H9 (cell line): ENCODE results near the gene MBP. TPM values are rescaled to one million over a fixed set of nuclear protein-coding genes. Genes with fewer than 3 reads are reported as not detected.
A peak's percentile ranks its signal among the peaks of the same experiment; 100 is the strongest.

ENCODE experiments used
- DNase-seq: peaks from one replicate; pipeline ENCODE4 v3.0.0-alpha.2; 2017
- H2AFZ ChIP-seq: one replicate; pipeline ENCODE4 v1.6.1; 2013; ENCODE audit warnings: mild to moderate bottlenecking, low read length, control low read depth, moderate library complexity
- H2AK5ac ChIP-seq: 2 replicates; pipeline ENCODE4 v1.6.1; 2013; ENCODE audit warnings: low read length, control low read depth, mixed read lengths; ENCODE audit not compliant: insufficient read length
- H2BK120ac ChIP-seq: one replicate; pipeline ENCODE4 v1.6.1; 2013; ENCODE audit warnings: low read depth, mild to moderate bottlenecking, low read length, control low read depth, inconsistent platforms; ENCODE audit not compliant: poor library complexity, severe bottlenecking
- H2BK12ac ChIP-seq: 2 replicates; pipeline ENCODE4 v1.6.1; 2013; ENCODE audit warnings: low read length, control low read depth, mixed read lengths, low read depth; ENCODE audit not compliant: insufficient read length
- H2BK15ac ChIP-seq: 2 replicates; pipeline ENCODE4 v1.6.1; 2013; ENCODE audit warnings: low read depth, low read length, control low read depth
- H2BK20ac ChIP-seq: one replicate; pipeline ENCODE4 v1.6.1; 2013; ENCODE audit warnings: low read depth, mild to moderate bottlenecking, low read length, control low read depth, inconsistent platforms; ENCODE audit not compliant: poor library complexity, severe bottlenecking
- H2BK5ac ChIP-seq: 2 replicates; pipeline ENCODE4 v1.6.1; 2013; ENCODE audit warnings: low read length, control low read depth, mixed read lengths; ENCODE audit not compliant: insufficient read length
- H3K14ac ChIP-seq: 2 replicates; pipeline ENCODE4 v1.6.1; 2013; ENCODE audit warnings: low read length, control low read depth; ENCODE audit not compliant: insufficient read depth
- H3K18ac ChIP-seq: 2 replicates; pipeline ENCODE4 v1.6.1; 2013; ENCODE audit warnings: low read depth, mild to moderate bottlenecking, mixed read lengths, low read length, control low read depth; ENCODE audit not compliant: insufficient read length
- H3K23ac ChIP-seq: 2 replicates; pipeline ENCODE4 v1.6.1; 2013; ENCODE audit warnings: low read length, control low read depth, mixed read lengths, low read depth; ENCODE audit not compliant: insufficient read length
- H3K23me2 ChIP-seq: 2 replicates; pipeline ENCODE4 v1.6.1; 2013; ENCODE audit warnings: low read depth, mild to moderate bottlenecking, mixed read lengths, low read length, control low read depth; ENCODE audit not compliant: insufficient read length, poor library complexity, severe bottlenecking
- H3K27ac ChIP-seq: 2 replicates; pipeline ENCODE4 v1.5.1; 2013; ENCODE audit warnings: low read length, control low read depth, mixed read lengths, low read depth; ENCODE audit not compliant: insufficient read length
- H3K27me3 ChIP-seq: 2 replicates; pipeline ENCODE4 v1.6.1; 2013; ENCODE audit warnings: low read length, control low read depth, inconsistent platforms; ENCODE audit not compliant: insufficient read depth
- H3K4ac ChIP-seq: 2 replicates; pipeline ENCODE4 v1.6.1; 2013; ENCODE audit warnings: low read depth, mild to moderate bottlenecking, control low read depth, inconsistent platforms, low read length, moderate library complexity
- H3K4me1 ChIP-seq: 2 replicates; pipeline ENCODE4 v1.6.1; 2013; ENCODE audit warnings: low read length, control low read depth, inconsistent platforms; ENCODE audit not compliant: insufficient read depth
- H3K4me2 ChIP-seq: 2 replicates; pipeline ENCODE4 v1.6.1; 2013; ENCODE audit warnings: low read length, control low read depth, mixed read lengths; ENCODE audit not compliant: insufficient read length, insufficient read depth
- H3K56ac ChIP-seq: 2 replicates; pipeline ENCODE4 v1.6.1; 2013; ENCODE audit warnings: low read depth, mild to moderate bottlenecking, mixed read lengths, low read length, control low read depth; ENCODE audit not compliant: insufficient read length
- H3K79me1 ChIP-seq: 2 replicates; pipeline ENCODE4 v1.6.1; 2013; ENCODE audit warnings: low read depth, mild to moderate bottlenecking, moderate library complexity, low read length, control low read depth, inconsistent platforms; ENCODE audit not compliant: insufficient read depth, poor library complexity, severe bottlenecking
- H3K79me2 ChIP-seq: 2 replicates; pipeline ENCODE4 v1.6.1; 2013; ENCODE audit warnings: low read length, control low read depth, inconsistent platforms; ENCODE audit not compliant: insufficient read depth
- H3K9ac ChIP-seq: 2 replicates; pipeline ENCODE4 v1.6.1; 2013; ENCODE audit warnings: low read length, control low read depth, mixed read lengths; ENCODE audit not compliant: insufficient read length; ENCODE audit errors: extremely low read depth
- H3K9me3 ChIP-seq: one replicate; pipeline ENCODE4 v1.6.1; 2013; ENCODE audit warnings: low read depth, low read length, inconsistent platforms; ENCODE audit not compliant: control insufficient read depth
- H3T11ph ChIP-seq: one replicate; pipeline ENCODE4 v1.6.1; 2013; ENCODE audit warnings: mild to moderate bottlenecking, low read length, control low read depth, inconsistent platforms
- H4K20me1 ChIP-seq: one replicate; pipeline ENCODE4 v1.6.1; 2013; ENCODE audit not compliant: control insufficient read depth, insufficient read length, insufficient read depth
- H4K5ac ChIP-seq: 2 replicates; pipeline ENCODE4 v1.6.1; 2013; ENCODE audit warnings: low read depth, mild to moderate bottlenecking, mixed read lengths, low read length, control low read depth; ENCODE audit not compliant: insufficient read length
- H4K8ac ChIP-seq: replicated peaks from 2 replicates; pipeline ENCODE4 v1.6.1; 2013; ENCODE audit warnings: low read length, control low read depth, mixed read lengths, low read depth; ENCODE audit not compliant: insufficient read length
- H4K91ac ChIP-seq: 2 replicates; pipeline ENCODE4 v1.6.1; 2013; ENCODE audit warnings: low read depth, mild to moderate bottlenecking, moderate library complexity, mixed read lengths, low read length, control low read depth; ENCODE audit not compliant: insufficient read length
- H3K27ac Mint-ChIP-seq, 3 experiments: 2 replicates in 2 of 3; 3 replicates in 1 of 3; pipeline ENCODE4 v1.8.0; 2020 to 2021; ENCODE audit warnings: mixed read lengths in 3 of 3, mild to moderate bottlenecking in 1 of 3, moderate library complexity in 1 of 3
- H3K27me3 Mint-ChIP-seq: 2 replicates; pipeline ENCODE4 v1.8.0; 2021; ENCODE audit warnings: low read depth, mild to moderate bottlenecking, moderate library complexity, mixed read lengths
- H3K36me3 Mint-ChIP-seq, 3 experiments: 2 replicates in 2 of 3; 3 replicates in 1 of 3; pipeline ENCODE4 v1.8.0; 2020 to 2021; ENCODE audit warnings: low read depth in 3 of 3, mixed read lengths in 3 of 3; ENCODE audit not compliant: insufficient read depth in 1 of 3
- H3K4me1 Mint-ChIP-seq, 2 experiments: 2 replicates each; pipeline ENCODE4 v1.8.0; 2020; ENCODE audit warnings: mixed read lengths in 2 of 2
- H3K4me3 Mint-ChIP-seq, 2 experiments: 2 replicates in 1 of 2; 3 replicates in 1 of 2; pipeline ENCODE4 v1.8.0; 2020 to 2021; ENCODE audit warnings: mild to moderate bottlenecking in 2 of 2, mixed read lengths in 2 of 2, moderate library complexity in 1 of 2
- H3K9me3 Mint-ChIP-seq, 2 experiments: 2 replicates in 1 of 2; 3 replicates in 1 of 2; pipeline ENCODE4 v1.8.0; 2020; ENCODE audit warnings: mild to moderate bottlenecking in 2 of 2, mixed read lengths in 2 of 2, moderate library complexity in 1 of 2
- CTCF ChIP-seq: fragments of 200-600 bp; sonication (generic); conservative IDR thresholded peaks from 3 replicates; pipeline ENCODE4 v1.8.0; 2021; ENCODE audit warnings: antibody characterized with exemption, mild to moderate bottlenecking
- WGBS: extraction: QIAGEN DNeasy Blood & Tissue Kit; methylation state at CpG from one replicate; pipeline ENCODE4 v1.1.7; 2013; ENCODE audit warnings: missing lambda C conversion rate, low lambda C conversion rate, mixed read lengths; ENCODE audit not compliant: insufficient read length; ENCODE audit errors: extremely low coverage; 5-methylcytosine and 5-hydroxymethylcytosine counted together
- total RNA-seq: library from RNA; stranded (reverse); gene quantifications from 2 replicates; pipeline ENCODE4 v1.2.1, GENCODE V29; 2021

MBP gene
- total RNA-seq, 1 experiment from 2014 or later, result 8.6 TPM

DNA sequence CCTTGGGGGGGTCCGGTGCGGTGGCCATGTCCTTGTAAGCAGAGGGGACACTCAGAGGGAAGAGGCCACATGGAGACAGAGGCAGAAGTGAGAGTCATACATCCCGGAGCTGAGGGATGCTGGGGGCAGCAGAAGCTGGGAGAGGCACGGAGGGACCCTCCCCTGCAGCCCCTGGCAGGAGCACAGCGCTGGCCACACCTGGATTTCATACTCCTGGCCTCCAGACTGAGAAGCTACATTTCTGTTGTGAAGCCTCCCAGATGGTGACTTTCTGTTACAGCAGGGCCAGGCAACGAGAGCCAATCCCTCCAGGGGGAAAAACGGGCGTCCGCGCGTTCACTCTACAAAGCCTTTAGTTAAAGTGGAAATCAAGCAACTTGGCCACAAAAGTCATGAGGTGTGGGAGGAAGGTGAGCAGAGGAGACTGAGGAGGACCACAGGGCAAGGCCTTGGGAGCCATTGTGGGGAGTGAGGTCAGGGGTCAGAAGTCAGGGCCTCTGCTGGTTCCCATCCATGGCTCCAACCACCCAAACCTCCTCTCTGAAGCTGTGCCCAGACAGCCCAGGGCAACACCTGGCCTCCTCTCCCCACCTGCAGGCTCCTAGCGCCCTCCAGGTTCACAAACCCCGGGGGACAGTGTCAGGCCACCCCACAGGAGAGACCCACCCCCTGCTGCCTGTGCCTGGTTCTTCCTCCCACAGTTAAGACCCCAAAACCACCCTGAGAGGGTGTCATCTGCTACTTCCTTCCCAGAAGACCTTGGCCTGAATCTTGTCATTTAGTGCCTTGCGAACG is 4.5 kb upstream of the MBP start:
- peaks cover 3 to 7% of the 10 kb centered on the region in 2 experiments for H3K9me3 Mint-ChIP-seq
- peaks cover 7% of the 10 kb centered on the region in 2 experiments for H3K4me1 Mint-ChIP-seq
- H3K27ac Mint-ChIP-seq, result peak overlapping the region in 1 of 3 experiments; percentile 77; a peak in 1 of 7 replicates
- Histone ChIP-seq H3K9me3 (peaks cover 3% of the 10 kb centered on the region), H3K79me1 (no peaks in the 10 kb centered on the region), H2BK20ac (no peak overlapping the region), H2AFZ (no peak overlapping the region), H3K18ac (no peak overlapping the region), H3K4me2 (no peak overlapping the region), H3K14ac (no peak overlapping the region), H3K56ac (no peak overlapping the region), H2AK5ac (no peak overlapping the region), H3T11ph (no peak overlapping the region), H4K5ac (no peak overlapping the region), H3K27ac (no peak overlapping the region), H3K27me3 (peaks cover 2% of the 10 kb centered on the region; the same call in 1 of the 2 replicates), H4K91ac (no peak overlapping the region), H2BK120ac (no peak overlapping the region), H2BK15ac (no peak overlapping the region), H3K23ac (no peak overlapping the region), H3K9ac (no peak overlapping the region), H3K23me2 (peaks cover 6% of the 10 kb centered on the region), H4K20me1 (no peaks in the 10 kb centered on the region), H2BK12ac (no peak overlapping the region), H2BK5ac (no peak overlapping the region), H4K8ac (no peak overlapping the region), H3K79me2 (no peaks in the 10 kb centered on the region), H3K4ac (no peak overlapping the region), H3K4me1 (no peaks in the 10 kb centered on the region)
- no peak for DNase-seq
- no peak overlapping the region for H3K4me3 Mint-ChIP-seq
- TF ChIP-seq CTCF, result no peak
- peaks cover 38% of the 10 kb centered on the region for H3K27me3 Mint-ChIP-seq
- WGBS, result no CpG with 5 or more reads among the region's 15 CpGs
- H3K36me3 Mint-ChIP-seq, result peaks cover 3 to 5% (median 4%) of the 10 kb centered on the region in 3 experiments
